Loucy (cell line): ENCODE measurements around the gene DHFR2.

Experiments
- H2AFZ ChIP-seq: fragments of 200-600 bp; sonication (generic); 2 replicates; pipeline ENCODE4 v1.6.0; 2016; ENCODE audit warnings: antibody characterized with exemption, mild to moderate bottlenecking, low read length, moderate library complexity
- H3F3A ChIP-seq: fragments of 200-600 bp; 2 replicates; pipeline ENCODE4 v1.6.0; 2016; ENCODE audit warnings: antibody characterized with exemption, low read depth, mild to moderate bottlenecking
- H3K27me3 ChIP-seq: fragments of 200-600 bp; sonication (generic); 2 replicates; pipeline ENCODE4 v1.6.1; 2014; ENCODE audit warnings: low read length, mild to moderate bottlenecking; ENCODE audit not compliant: insufficient read depth, poor library complexity, severe bottlenecking
- H3K36me3 ChIP-seq: fragments of 200-600 bp; sonication (generic); 2 replicates; pipeline ENCODE4 v1.6.1; 2016; ENCODE audit warnings: low read length; ENCODE audit not compliant: insufficient read depth
- H3K4me1 ChIP-seq: fragments of 200-600 bp; sonication (generic); 2 replicates; pipeline ENCODE4 v1.5.1; 2014; ENCODE audit warnings: low read length, mild to moderate bottlenecking; ENCODE audit not compliant: insufficient read depth, poor library complexity, severe bottlenecking
- H3K4me2 ChIP-seq: fragments of 200-600 bp; sonication (generic); 2 replicates; pipeline ENCODE4 v1.6.0; 2014; ENCODE audit warnings: antibody characterized with exemption, low read length, low read depth, mild to moderate bottlenecking; ENCODE audit not compliant: poor library complexity, severe bottlenecking
- H3K4me3 ChIP-seq: fragments of 200-600 bp; sonication (generic); 2 replicates; pipeline ENCODE4 v1.5.1; 2014; ENCODE audit warnings: low read length, mild to moderate bottlenecking, mixed read lengths; ENCODE audit not compliant: poor library complexity, severe bottlenecking
- H3K79me2 ChIP-seq: fragments of 200-600 bp; sonication (generic); 2 replicates; pipeline ENCODE4 v1.6.1; 2014; ENCODE audit warnings: low read length; ENCODE audit not compliant: insufficient read depth
- H3K9ac ChIP-seq: fragments of 200-600 bp; sonication (generic); 2 replicates; pipeline ENCODE4 v1.6.0; 2014; ENCODE audit warnings: mild to moderate bottlenecking, low read depth, low read length, moderate library complexity; ENCODE audit not compliant: poor library complexity, severe bottlenecking
- H3K9me2 ChIP-seq: fragments of 200-600 bp; sonication (generic); replicated peaks from 2 replicates; pipeline ENCODE4 v1.6.1; 2016; ENCODE audit warnings: low read depth, low read length, mixed read lengths
- H3K9me3 ChIP-seq: fragments of 200-600 bp; sonication (generic); 2 replicates; pipeline ENCODE4 v1.6.1; 2014; ENCODE audit warnings: mild to moderate bottlenecking, antibody characterized with exemption, low read length, low read depth; ENCODE audit not compliant: insufficient read depth
- H4K20me1 ChIP-seq: fragments of 200-600 bp; sonication (generic); 2 replicates; pipeline ENCODE4 v1.6.0; 2014; ENCODE audit warnings: antibody characterized with exemption, low read length, mild to moderate bottlenecking; ENCODE audit not compliant: insufficient read depth, poor library complexity, severe bottlenecking
- CTCF ChIP-seq: fragments of 200-600 bp; sonication (generic); conservative IDR thresholded peaks from 2 replicates; pipeline ENCODE4 v1.5.1; 2014; ENCODE audit warnings: mild to moderate bottlenecking, antibody characterized with exemption, low read length
- EZH2phosphoT487 ChIP-seq: fragments of 200-600 bp; IDR thresholded peaks from 2 replicates; pipeline ENCODE4 v1.6.1; 2018; ENCODE audit warnings: antibody characterized with exemption, mild to moderate bottlenecking, moderate library complexity, borderline replicate concordance

Gene DHFR2

GRCh38 chr3:94043285-94043684 lies 19.4 kb downstream of the DHFR2 start:
- H3K9me3 ChIP-seq = no peaks in the 10 kb centered on the region
- H3K27me3 ChIP-seq = no peaks in the 10 kb centered on the region
- no peak overlapping the region for H2AFZ ChIP-seq
- no peak for TF ChIP-seq EZH2phosphoT487
- TF ChIP-seq CTCF = no peak
- H3K9ac ChIP-seq = no peak overlapping the region
- no peaks in the 10 kb centered on the region for H3K79me2 ChIP-seq
- no peak overlapping the region for H3K4me3 ChIP-seq
- H3K36me3 ChIP-seq = no peaks in the 10 kb centered on the region
- no peaks in the 10 kb centered on the region for H3K9me2 ChIP-seq
- H3K4me1 ChIP-seq = no peaks in the 10 kb centered on the region
- no peak overlapping the region for H3K4me2 ChIP-seq
- peaks cover 3% of the 10 kb centered on the region; the same call in 1 of the 2 replicates for H3F3A ChIP-seq
- H4K20me1 ChIP-seq = no peaks in the 10 kb centered on the region

GRCh38 chr3:94036909-94037507 lies 25.7 kb downstream of the DHFR2 start:
- TF ChIP-seq EZH2phosphoT487 (no peak), CTCF (peak; percentile 72)
- no peaks in the 10 kb centered on the region for H3K9me3 ChIP-seq
- H3K4me1 ChIP-seq = no peaks in the 10 kb centered on the region
- H3K4me3 ChIP-seq = no peak overlapping the region
- H3K9ac ChIP-seq = no peak overlapping the region
- no peaks in the 10 kb centered on the region for H3K9me2 ChIP-seq
- H3F3A ChIP-seq = no peaks in the 10 kb centered on the region
- H4K20me1 ChIP-seq = no peaks in the 10 kb centered on the region
- H3K79me2 ChIP-seq = no peaks in the 10 kb centered on the region
- H3K27me3 ChIP-seq = no peaks in the 10 kb centered on the region
- no peak overlapping the region for H2AFZ ChIP-seq
- H3K36me3 ChIP-seq = no peaks in the 10 kb centered on the region
- no peak overlapping the region for H3K4me2 ChIP-seq

- Histone ChIP-seq H3K27me3 (no peaks in the 10 kb centered on the region), H3K4me1 (no peaks in the 10 kb centered on the region), H2AFZ (no peak within 1 kb of the TSS), H3K9ac (no peak within 1 kb of the TSS), H3K9me2 (no peaks in the 10 kb centered on the region), H3K9me3 (no peaks in the 10 kb centered on the region), H4K20me1 (no peaks in the 10 kb centered on the region), H3F3A (no peaks in the 10 kb centered on the region), H3K79me2 (no peaks in the 10 kb centered on the region), H3K4me3 (no peak within 1 kb of the TSS), H3K4me2 (no peak within 1 kb of the TSS), H3K36me3 (no peaks in the 10 kb centered on the region)
- TF ChIP-seq CTCF (no peak), EZH2phosphoT487 (no peak)
Measured at GRCh38 chr3:94028093-94028837, 34.5 kb downstream of the DHFR2 start, which contains the start of gene STX19. Gene STX19, minus strand, starts transcription at chr3:94028597. Its CDS starts 13,328 bp downstream, at chr3:94015269.
